Cardiac muscle cell (in vitro differentiated cells and primary cell): Measurements from ENCODE around the gene ITM2A. TPM values are rescaled to one million over a fixed set of nuclear protein-coding genes. Genes with fewer than 3 reads are reported as not detected.

Experiments
- DNase-seq, 2 donors: peaks; one replicate each; pipeline versions ENCODE4 v3.0.0 to v3.0.0-alpha.2; 2010 to 2017; ENCODE audit warnings: low read depth in 1 of 2, low spot score in 1 of 2
- H3K27ac ChIP-seq: fragments of 200-600 bp; sonication (generic); 2 replicates; pipeline ENCODE4 v1.5.1; 2016
- H3K27me3 ChIP-seq: fragments of 200-600 bp; sonication (generic); 2 replicates; pipeline ENCODE4 v1.6.0; 2016; ENCODE audit warnings: control low read depth
- H3K36me3 ChIP-seq: fragments of 200-600 bp; sonication (generic); 2 replicates; pipeline ENCODE4 v1.5.1; 2016; ENCODE audit warnings: control low read depth
- H3K4me1 ChIP-seq: fragments of 200-600 bp; sonication (generic); 2 replicates; pipeline ENCODE4 v1.8.1; 2017; ENCODE audit warnings: low read depth, mild to moderate bottlenecking, mixed run types
- H3K4me3 ChIP-seq: fragments of 200-600 bp; sonication (generic); 2 replicates; pipeline ENCODE4 v1.5.1; 2016; ENCODE audit warnings: mild to moderate bottlenecking
- H3K9me3 ChIP-seq: fragments of 200-600 bp; sonication (generic); 2 replicates; pipeline ENCODE4 v1.5.1; 2017; ENCODE audit warnings: low read depth, mild to moderate bottlenecking, control low read depth
- polyA plus RNA-seq: library from polyadenylated mRNA; unstranded; fragments of >200 nt; fragmentation: Nextera tagmentation; extraction: Ambion mirVana; gene quantifications from 2 replicates; pipeline ENCODE4 v1.2.1, GENCODE V29; 2016
- total RNA-seq: library from RNA; depleted of rRNA; stranded (reverse); fragments of >200 nt; gene quantifications from 2 replicates; pipeline ENCODE4 v1.2.3, GENCODE V29; 2016
- TF ChIP-seq, protein P1 (sequence below): IDR thresholded peaks from 2 replicates; pipeline ENCODE4 v1.5.1; 2012; ENCODE audit warnings: low read depth, mild to moderate bottlenecking, low read length

Gene ITM2A
- total and polyA plus RNA-seq, 2 experiments from 2014 or later, result 14.7 to 20.8 TPM

DNA sequence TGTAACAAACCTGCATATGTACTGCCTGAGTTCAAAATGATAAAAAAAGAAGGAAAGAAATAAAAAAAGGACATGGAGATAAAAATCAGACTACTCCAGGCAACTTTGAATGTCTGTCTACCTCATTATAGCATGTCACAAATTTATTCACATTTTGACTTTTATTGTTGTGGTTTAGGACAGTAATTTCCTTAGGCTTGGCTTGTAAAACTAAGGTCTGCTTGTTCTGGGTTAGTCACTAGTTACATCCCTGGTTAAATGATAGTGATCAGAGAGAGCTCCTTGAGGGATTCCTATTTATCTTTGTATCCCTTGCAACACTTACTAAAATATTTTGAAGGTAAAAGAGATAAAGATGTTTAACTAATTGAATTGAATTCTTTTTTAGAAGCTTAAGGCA, 42.5 kb upstream of the ITM2A start:
- no peaks in the 10 kb centered on the region for H3K9me3 ChIP-seq
- H3K4me1 ChIP-seq, result no peaks in the 10 kb centered on the region
- no peaks in the 10 kb centered on the region for H3K27me3 ChIP-seq
- DNase-seq, result no peak
- H3K36me3 ChIP-seq, result no peaks in the 10 kb centered on the region
- TF ChIP-seq, protein P1, sequence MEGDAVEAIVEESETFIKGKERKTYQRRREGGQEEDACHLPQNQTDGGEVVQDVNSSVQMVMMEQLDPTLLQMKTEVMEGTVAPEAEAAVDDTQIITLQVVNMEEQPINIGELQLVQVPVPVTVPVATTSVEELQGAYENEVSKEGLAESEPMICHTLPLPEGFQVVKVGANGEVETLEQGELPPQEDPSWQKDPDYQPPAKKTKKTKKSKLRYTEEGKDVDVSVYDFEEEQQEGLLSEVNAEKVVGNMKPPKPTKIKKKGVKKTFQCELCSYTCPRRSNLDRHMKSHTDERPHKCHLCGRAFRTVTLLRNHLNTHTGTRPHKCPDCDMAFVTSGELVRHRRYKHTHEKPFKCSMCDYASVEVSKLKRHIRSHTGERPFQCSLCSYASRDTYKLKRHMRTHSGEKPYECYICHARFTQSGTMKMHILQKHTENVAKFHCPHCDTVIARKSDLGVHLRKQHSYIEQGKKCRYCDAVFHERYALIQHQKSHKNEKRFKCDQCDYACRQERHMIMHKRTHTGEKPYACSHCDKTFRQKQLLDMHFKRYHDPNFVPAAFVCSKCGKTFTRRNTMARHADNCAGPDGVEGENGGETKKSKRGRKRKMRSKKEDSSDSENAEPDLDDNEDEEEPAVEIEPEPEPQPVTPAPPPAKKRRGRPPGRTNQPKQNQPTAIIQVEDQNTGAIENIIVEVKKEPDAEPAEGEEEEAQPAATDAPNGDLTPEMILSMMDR, result no peak
- no peak overlapping the region for H3K4me3 ChIP-seq
- H3K27ac ChIP-seq, result no peak overlapping the region

DNA sequence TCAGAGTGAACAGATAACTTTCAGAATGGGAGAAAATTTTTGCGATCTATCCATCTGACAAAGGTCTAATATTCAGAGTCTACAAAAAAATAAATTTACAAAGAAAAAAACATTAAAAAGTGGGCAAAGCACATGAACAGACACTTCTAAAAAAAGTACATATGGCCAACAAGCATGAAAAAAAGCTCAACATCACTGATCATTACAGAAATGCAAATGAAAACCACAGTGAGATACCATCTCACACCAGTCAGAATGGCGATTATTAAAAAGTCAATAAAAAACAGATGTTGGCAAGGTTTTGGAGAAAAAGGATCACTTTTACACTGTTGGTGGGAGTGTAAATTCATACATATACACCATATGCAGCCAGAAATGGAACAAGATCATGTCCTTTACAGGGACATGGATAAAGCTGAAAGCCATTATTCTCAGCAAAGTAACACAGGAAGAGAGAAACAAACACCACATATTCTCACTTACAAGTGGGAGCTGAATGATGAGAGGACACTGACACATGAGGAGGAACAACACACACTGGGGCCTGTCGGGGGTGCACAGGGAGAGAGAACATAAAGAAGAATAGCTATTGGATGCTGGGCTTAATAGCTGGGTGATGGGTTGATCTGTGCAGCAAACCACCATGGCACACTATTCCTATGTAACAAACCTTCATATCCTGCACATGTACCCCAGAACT, 41.6 kb upstream of the ITM2A start:
- Histone ChIP-seq H3K27ac (no peak overlapping the region), H3K36me3 (no peaks in the 10 kb centered on the region), H3K27me3 (no peaks in the 10 kb centered on the region), H3K9me3 (no peaks in the 10 kb centered on the region), H3K4me3 (no peak overlapping the region), H3K4me1 (no peaks in the 10 kb centered on the region)
- DNase-seq, result no peak
- TF ChIP-seq, protein P1, result no peak

DNA sequence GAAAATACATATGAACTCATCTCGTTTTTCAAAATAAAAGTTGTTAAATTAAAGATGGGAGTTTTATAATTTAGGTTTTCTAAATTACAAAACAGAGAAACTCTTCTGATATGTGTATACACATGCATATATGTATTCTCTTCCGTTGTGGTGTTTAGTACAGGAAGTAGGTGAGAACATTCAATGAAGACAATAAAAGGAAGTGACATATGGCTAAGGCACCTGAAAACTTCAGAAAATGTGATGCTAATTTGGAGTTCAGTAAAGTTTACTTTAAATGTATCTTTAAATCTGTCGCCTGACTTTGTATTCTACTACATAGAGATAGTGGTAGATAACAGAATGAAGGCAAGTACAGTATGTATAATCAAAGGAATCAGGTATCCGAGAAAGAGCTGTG, 33.5 kb upstream of the ITM2A start:
- H3K27me3 ChIP-seq, result no peaks in the 10 kb centered on the region
- H3K9me3 ChIP-seq, result no peaks in the 10 kb centered on the region
- no peak for DNase-seq
- no peaks in the 10 kb centered on the region for H3K36me3 ChIP-seq
- no peak overlapping the region for H3K4me3 ChIP-seq
- TF ChIP-seq, protein P1, result no peak
- no peak overlapping the region for H3K27ac ChIP-seq
- H3K4me1 ChIP-seq, result no peaks in the 10 kb centered on the region

DNA sequence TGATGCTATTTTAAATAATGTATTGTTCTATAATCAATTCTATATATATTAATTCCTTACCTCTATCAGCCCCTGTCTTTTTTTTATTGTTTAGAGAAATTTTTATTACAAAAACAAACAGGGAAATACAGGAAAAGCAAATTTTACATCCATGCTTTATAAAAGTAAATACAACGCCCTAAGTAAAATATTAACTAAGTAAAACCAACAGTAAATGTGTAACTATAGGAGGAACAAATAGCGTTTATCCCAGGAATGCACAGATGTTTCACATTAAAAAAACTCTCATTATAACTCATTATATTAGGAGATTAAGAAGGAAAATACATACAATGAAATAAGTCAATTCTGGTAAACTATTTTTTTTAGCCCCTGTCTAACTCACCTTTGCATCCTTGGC, 8.2 kb upstream of the ITM2A start:
- H3K4me3 ChIP-seq, result no peak overlapping the region
- no peaks in the 10 kb centered on the region for H3K36me3 ChIP-seq
- no peak for DNase-seq
- H3K4me1 ChIP-seq, result no peaks in the 10 kb centered on the region
- H3K27ac ChIP-seq, result no peak overlapping the region
- H3K27me3 ChIP-seq, result no peaks in the 10 kb centered on the region
- TF ChIP-seq, protein P1, result no peak
- H3K9me3 ChIP-seq, result no peaks in the 10 kb centered on the region

DNA sequence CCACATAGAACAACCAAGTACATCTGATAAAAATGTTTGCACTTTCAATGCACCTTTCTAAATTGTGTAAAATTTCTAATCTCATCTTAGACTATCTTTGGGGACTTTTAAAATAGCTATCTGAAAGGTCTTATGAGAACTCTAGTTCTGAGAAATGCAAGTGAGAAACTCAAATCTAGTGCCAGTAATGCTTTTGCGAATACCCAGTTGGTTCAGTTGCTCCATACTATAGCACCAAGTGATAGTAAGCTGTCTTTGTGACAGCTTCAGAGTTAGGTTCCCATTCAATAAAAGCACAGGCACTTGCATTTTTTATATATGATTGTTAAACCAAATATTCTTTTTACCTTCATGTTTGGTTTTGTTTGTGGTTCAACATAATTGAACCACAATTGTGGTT, 4.5 kb upstream of the ITM2A start:
- no peak for DNase-seq
- no peak overlapping the region for H3K4me3 ChIP-seq
- no peaks in the 10 kb centered on the region for H3K27me3 ChIP-seq
- no peaks in the 10 kb centered on the region for H3K4me1 ChIP-seq
- H3K9me3 ChIP-seq, result no peaks in the 10 kb centered on the region
- no peaks in the 10 kb centered on the region for H3K36me3 ChIP-seq
- H3K27ac ChIP-seq, result no peak overlapping the region
- TF ChIP-seq, protein P1, result no peak
